OCI-LY3 (cell line): Measurements from ENCODE around the gene SLC37A1.

Experiments
- EZH2phosphoT487 ChIP-seq: fragments of 200-600 bp; shearing (Covaris generic); IDR thresholded peaks from 2 replicates; pipeline ENCODE4 v1.6.1; 2018; ENCODE audit warnings: antibody characterized with exemption, mixed run types, low read depth
- TF ChIP-seq, protein P1 (sequence below): fragments of 200-600, 300-600 bp; sonication (generic); IDR thresholded peaks from 2 replicates; pipeline ENCODE4 v1.5.1; 2014; ENCODE audit warnings: antibody characterized with exemption, low read length, low read depth

DNA sequence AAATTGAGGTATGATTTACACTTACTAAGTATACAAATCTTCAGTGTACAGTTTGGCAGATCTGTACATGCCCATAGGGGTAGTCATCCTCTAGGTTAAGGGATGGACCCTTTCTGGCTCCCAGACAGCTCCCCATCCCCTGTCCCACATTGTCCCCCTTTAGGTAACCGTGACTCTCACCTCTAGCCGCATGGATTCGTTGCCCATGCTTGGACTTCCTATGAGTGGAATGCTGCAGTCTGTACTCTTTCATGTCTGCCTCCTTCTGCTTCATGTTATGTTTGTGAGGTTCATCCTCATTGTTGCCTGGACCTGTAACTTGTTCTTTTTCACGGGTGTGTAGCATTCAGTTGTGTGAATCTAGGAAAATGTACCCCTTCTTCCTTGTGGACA lies 20.3 kb downstream of the SLC37A1 start:
- TF ChIP-seq, protein P1, sequence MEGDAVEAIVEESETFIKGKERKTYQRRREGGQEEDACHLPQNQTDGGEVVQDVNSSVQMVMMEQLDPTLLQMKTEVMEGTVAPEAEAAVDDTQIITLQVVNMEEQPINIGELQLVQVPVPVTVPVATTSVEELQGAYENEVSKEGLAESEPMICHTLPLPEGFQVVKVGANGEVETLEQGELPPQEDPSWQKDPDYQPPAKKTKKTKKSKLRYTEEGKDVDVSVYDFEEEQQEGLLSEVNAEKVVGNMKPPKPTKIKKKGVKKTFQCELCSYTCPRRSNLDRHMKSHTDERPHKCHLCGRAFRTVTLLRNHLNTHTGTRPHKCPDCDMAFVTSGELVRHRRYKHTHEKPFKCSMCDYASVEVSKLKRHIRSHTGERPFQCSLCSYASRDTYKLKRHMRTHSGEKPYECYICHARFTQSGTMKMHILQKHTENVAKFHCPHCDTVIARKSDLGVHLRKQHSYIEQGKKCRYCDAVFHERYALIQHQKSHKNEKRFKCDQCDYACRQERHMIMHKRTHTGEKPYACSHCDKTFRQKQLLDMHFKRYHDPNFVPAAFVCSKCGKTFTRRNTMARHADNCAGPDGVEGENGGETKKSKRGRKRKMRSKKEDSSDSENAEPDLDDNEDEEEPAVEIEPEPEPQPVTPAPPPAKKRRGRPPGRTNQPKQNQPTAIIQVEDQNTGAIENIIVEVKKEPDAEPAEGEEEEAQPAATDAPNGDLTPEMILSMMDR = no peak
- no peak for TF ChIP-seq EZH2phosphoT487
